Fibroblast of skin of right quadriceps (primary cell): ENCODE results near the gene BMPR2.
"Not testable (repeated sequence)": the region's sequence is repeated elsewhere in the genome, so short reads cannot be mapped to it uniquely, and the experiment has no call there.

Experiments used
- DNase-seq: peaks from one replicate; pipeline ENCODE4 v3.0.0-alpha.2; 2013

The BMPR2 gene

DNA sequence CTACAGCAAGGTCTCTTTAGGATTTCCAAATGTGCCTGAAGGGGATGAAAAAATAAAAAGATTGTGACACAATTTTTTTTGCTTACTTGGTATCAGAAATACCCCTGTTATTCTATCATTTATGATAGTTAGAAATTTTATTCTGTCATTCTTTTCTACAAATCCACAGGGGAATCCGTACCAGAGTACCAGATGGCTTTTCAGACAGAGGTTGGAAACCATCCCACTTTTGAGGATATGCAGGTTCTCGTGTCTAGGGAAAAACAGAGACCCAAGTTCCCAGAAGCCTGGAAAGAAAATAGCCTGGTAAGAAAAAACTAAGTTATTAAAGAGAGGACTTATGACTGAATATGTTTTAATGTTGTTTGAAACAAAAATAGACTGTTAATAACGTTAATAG lies 166.0 kb downstream of the BMPR2 start:
- DNase-seq, result no peak

DNA sequence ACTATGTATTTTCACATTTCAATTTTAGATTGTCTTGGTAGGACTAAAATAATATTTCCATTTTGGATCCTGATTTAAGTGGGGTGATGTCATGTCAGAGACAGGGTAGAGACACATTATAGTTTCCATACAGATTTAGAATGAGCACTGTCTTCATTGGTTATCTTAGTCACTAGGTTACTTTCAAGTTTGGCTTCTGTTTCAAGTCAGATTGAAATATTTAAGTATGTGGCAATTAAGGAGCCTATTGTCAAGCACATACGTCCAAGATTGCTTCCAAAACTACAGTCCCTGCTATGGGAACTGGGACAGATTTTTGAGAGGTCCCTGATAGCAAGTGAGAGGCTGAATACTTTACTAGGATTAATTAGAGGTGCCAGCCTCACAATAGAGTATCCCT lies 169.4 kb downstream of the BMPR2 start:
- no peak for DNase-seq

DNA sequence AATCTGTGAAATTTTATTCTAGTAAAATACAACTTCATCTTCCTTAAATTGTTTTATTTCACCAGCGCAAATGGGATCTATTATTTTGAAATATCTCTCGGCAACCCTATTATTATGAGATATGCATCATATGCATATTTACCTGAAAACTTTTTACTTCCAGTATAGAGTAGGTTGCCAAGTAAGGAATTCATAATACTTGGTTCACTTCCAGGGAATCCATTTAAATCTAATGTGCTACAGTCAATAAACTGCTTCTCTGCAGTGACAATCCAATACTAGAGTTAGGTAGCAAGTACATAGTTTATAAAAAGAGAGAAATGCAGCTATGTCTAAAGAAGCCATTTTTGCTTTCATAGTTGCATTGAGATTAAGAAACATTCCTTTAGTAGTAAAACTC lies 169.8 kb downstream of the BMPR2 start:
- no peak for DNase-seq

DNA sequence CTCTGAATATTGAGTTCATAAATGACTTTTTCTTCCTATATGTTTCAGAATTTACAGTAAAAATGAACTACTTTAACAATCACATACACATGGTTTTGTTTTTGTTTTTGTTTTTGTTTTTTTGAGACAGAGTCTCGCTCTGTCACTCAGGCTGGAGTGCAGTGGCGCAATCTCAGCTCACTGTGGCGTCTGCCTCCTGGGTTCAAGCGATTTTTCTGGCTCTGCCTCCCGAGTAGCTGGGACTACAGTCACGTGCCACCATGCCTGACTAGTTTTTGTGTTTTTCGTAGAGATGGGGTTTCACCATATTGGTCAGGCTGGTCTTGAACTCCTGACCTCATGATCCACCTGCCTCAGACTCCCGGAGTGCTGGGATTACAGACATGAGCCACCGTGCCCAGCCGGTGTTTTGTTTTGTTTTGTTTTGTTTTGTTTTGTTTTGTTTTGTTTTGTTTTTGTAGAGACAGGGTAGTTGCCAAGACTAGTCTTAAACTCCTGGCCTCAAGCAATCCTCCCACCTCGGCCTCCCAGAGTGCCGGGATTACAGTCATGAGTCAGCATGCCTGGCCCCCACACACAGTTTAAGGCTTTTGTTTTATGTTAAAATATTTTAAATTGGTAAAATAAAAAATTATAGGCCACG lies 170.5 kb downstream of the BMPR2 start:
- not testable (repeated sequence) for DNase-seq

DNA sequence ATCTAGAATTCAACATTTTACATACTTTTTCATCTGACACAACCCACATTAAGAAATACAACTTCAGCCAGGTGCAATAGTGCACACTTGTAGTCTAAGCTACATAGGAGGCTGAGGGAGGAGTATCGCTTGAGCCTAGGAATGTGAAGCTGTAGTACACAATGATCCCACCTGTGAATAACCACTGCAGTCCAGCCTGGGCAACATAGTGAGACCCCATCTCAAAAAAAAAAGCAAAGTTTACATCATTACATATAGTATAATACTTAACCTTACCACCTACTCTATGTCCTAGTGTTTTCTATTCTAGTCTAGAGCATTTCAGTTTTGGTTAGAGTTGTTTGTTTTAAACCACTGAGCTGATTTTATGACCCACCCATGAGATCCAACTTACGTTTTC lies 172.1 kb downstream of the BMPR2 start:
- DNase-seq, result no peak

DNA sequence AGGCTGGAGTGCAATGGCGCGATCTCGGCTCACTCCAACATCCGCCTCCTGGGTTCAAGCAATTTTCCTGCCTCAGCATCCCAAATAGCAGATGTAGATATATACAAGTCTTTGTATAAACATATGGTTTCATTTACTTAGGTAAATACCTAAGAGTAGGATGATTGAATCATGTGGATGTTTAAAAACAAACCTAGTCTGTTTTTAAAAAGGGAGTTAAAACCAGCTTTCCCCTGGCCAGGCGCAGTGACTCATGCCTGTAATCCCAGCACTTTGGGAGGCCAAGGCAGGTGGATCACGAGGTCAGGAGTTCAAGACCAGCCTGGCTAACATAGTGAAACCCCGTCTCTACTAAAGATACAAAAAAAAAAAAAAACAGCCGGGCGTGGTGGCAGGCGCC lies 174.9 kb downstream of the BMPR2 start:
- peak; percentile 37 for DNase-seq

DNA sequence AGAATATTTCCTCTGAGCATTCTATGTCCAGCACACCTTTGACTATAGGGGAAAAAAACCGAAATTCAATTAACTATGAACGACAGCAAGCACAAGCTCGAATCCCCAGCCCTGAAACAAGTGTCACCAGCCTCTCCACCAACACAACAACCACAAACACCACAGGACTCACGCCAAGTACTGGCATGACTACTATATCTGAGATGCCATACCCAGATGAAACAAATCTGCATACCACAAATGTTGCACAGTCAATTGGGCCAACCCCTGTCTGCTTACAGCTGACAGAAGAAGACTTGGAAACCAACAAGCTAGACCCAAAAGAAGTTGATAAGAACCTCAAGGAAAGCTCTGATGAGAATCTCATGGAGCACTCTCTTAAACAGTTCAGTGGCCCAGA lies 179.2 kb downstream of the BMPR2 start:
- no peak for DNase-seq

DNA sequence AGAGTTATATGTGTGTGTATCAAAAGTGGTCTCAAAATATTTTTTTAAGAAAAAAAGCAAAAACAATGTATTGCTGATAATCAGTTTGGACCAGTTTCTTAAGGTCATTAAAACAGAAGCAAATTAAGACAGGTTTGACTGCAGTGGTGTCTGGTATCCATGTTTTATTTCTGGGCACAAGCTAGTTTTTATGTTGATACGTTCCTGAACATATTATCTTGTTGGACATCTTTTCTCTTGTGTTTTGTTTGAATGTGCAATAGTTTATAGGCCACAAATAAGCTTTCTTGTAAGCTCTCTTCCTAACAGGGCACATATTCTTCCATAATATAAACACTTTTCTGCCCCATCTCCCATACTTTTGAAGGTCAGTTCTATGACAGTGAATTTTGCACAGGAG lies 184.1 kb downstream of the BMPR2 start:
- DNase-seq, result no peak

DNA sequence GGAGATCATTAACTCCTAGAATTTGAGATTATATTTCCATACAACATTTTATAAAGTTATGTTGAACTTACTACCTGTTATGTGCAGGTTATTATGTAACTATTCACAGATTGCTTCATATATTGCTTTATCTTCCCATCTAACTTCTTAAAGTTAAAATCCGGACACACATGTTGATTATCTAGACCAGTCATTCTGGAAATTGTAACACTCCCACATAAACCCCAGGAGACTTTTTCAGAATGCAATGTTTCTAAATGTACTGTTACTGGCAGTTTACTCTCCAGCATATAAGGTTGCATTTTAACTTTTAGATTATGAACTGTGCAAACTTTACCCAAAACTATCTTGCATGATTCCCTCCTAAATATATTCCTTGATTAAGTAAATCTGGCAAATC lies 188.1 kb downstream of the BMPR2 start:
- no peak for DNase-seq

DNA sequence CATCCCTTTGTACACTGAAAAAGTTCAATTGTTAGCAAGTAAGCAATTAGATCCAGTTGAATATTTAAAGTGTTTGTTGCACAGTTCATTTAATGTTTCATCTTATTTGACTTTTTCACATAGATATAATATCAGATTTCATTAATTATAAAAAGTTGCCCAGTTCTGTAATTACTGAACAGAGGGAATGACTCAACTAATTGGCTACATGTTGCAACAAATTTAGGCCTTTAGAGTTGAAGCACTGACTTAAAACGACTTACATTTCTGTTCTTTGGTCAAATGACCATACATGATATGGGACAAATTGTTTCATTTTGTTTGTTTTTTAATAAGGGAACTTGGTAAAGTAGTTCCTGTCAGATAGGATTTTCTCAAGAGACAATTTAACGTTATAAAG lies 190.2 kb downstream of the BMPR2 start:
- DNase-seq, result peak; percentile 17

DNA sequence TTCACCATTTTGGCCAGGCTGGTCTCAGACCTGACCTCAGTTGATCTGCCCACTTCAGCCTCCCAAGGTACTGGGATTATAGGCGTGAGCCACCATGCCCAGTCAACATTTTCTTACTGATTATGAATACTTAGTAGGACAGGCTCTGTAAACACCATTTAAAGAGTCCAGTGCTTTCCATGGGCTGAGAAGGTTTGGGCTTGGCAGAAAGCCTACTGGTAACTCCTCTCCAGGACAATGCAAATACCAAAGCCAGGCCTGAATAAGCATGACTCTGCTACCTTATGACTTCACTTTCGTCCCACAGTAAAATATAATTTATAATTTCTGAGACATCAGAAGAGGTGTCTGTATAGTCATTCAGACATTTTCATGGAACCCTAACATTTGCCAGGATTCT lies 198.4 kb downstream of the BMPR2 start:
- no peak for DNase-seq

DNA sequence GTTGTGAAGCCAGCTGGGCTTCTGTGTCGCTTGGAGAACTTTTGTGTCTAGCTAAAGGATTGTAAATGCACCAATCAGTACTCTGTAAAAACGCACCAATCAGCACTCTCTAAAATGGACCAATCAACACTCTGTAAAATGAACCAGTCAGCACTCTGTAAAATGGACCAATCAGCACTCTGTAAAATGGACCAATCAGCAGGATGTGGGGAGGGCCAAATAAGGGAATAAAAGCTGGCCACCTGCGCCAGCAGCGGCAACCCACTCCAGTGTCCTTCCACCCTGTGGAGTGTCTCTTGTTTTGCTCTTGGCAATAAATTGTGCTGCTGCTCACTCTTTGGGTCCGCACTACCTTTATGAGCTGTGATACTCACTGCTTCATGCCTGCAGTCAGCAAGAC lies 199.1 kb downstream of the BMPR2 start:
- not testable (repeated sequence) for DNase-seq

DNA sequence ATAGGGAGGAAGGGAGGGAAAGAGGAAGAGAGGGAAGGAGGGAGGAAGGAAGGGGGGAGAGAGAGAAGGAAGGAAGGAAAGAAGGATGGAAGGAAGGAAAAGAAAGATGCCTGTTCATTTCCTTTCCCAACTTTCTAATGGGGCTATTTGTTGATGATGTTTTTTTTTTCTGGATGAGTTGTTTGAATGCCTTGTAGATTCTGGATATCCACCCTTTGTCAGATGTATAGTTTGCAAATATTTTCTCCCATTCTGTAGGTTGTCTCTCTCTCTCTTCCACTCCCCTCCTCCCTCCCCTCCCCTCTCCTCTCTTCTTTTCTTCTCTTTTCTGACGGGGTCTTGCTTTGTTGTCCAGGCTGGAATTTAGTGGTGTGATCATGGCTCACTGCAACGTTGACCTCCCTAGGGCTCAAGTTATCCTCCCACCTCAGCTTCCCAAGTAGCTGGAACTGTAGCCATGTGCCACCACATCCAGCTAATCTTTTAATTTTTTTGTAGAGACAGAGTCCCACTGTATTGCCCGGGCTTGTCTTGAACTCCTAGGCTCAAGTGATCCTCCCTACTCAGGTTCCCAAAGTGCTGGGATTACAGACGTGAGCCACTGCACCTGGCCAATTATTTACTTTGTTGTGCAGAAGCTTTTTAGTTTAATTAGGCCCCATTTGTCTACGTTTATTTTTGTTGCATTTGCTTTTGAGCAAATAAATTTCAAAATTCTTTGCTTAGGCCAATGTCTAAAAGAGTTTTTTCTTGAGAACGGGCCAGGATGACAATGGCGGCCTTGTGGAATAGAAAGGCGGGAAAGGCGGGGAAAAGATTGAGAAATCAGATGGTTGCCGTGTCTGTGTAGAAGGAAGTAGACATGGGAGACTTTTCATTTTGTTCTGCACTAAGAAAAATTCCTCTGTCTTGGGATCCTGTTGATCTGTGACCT lies 201.4 kb downstream of the BMPR2 start:
- DNase-seq, result no peak

DNA sequence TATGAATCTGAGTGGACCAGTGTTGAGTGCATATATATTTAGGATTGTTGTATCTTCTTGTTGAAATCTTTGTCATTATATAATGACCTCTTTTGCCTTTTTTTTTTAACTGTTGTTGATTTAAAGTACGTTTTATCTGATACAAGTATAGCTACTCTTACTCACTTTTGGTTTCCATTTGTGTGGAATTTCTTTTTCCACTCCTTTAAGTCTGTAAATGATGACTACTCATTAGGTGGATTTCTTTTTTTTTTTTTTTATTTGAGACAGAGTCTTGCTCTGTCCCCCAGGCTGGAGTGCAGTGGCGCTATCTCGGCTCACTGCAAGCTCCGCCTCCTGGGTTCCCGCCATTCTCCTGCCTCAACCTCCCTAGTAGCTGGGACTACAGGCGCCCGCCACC lies 206.7 kb downstream of the BMPR2 start:
- DNase-seq, result not testable (repeated sequence)

DNA sequence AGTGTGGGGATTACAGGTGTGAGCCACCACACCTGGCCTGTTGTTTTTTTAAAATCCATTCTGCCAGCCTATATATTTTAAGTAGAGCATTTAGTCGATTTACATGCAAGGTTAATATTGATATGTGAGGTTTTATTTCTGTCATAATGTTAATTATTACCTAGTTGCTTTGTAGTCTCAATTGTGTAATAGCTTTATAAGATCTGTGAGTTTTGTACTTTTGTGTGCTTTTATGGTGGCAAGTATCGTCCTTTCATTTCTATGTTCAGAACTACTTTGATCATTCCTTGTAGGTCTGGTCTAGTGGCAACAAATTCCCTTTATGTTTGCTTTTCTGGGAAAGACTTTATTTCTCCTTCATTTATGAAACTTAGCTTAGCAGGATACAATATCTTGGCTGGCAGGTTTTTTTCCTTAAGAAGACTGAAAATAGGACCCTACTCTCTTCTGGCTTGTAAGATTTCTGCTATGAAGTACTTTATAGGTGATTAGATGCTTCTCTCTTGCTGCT lies 207.6 kb downstream of the BMPR2 start:
- DNase-seq, result no peak

DNA sequence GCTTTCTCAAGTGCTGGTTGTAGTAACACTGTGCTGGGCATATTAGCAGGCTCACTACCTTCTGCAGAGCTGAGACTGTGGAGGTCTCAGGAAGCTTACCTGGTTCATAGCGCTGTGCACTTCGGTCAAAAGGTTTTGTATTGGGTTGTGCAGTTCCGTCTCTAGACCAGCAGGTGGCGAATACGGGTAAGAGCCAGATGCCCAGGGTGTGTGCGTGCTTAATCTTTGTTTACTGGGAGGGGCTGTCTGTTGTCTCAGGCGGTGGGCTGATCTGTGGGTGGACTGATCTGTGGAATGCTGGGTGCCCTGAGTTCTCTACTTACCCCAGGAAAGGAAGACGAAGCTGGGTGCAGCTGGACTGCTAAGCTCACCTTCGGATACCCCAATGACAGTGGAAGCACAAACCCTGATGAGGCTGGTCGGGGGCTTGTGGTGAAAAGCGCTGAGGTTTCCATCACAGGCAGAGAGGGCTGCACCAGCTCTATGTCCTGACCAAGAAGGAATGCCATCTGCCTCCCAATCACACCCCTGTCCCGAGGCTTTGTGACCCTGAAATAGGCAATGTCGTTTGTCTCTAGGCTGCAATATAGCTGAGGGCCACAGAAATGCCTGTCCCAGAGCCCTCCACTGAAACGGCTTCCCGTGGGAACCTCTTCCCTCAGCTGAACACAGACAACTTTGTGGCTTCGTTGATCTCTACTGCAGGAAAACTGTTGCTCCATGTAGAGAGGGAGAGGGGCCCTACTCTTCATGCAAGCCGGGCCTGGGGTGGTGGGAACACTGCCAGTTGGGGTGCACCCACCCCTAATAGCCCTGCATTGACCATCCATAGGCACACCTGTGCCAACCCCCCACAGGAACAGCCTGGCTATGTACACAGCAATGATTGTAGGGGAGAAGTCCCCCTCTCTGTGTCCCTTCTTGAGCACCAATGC lies 212.8 kb downstream of the BMPR2 start:
- peak; percentile 70 for DNase-seq

DNA sequence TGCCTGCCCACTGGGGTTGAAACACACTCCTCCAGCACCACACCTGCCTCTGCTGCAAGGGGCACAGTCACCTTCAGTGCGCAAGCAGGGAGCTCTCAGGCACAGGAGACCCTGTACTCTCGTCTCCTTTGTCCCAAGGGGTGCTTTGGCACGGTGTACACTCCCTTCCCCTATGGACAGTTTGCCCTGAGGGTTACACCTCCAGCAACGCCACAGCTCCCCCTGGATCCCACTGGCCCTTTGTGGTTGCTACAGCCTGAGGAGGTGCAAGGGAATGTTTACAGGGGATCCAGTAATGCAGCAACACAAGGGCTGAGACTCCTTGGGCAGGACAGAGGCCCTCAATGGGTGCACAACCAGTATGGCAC lies 213.4 kb downstream of the BMPR2 start:
- no peak for DNase-seq

DNA sequence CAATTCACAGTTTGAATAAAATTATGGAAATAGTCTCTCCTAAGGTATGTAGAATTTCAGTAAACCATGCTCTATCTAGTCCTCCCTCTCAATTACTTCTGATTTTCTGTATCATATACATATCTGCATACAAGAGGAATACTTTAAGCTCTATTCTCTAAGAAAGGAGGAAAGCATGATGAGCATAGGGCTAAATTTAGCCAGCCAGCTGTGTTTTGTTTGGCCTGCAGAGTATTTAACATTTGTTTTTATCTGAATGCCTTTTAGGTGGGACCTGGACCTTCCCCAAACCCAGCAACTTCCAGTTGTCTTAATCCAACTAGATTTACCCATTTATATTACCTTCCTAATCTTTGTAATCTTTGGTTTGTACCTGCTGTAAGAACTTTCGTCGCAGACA lies 216.4 kb downstream of the BMPR2 start:
- DNase-seq, result no peak

DNA sequence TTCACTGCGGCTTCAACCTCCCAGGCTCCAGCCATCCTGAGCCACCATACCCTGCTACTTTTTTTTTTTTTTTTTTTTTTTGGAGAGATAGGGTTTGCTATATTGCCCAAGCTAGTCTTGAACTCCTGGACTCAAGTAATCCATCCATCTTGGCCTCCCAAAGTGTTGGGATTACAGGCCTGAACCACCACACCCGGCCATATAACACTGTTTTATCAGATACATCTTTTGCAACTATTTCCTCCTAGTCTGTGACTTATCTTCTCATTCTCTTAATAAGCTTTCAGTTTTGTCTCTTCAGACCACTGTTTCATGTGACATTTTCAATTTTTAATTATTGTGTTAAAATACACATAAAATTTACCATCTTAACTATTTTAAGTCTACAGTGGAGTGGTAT lies 223.0 kb downstream of the BMPR2 start:
- DNase-seq, result no peak

DNA sequence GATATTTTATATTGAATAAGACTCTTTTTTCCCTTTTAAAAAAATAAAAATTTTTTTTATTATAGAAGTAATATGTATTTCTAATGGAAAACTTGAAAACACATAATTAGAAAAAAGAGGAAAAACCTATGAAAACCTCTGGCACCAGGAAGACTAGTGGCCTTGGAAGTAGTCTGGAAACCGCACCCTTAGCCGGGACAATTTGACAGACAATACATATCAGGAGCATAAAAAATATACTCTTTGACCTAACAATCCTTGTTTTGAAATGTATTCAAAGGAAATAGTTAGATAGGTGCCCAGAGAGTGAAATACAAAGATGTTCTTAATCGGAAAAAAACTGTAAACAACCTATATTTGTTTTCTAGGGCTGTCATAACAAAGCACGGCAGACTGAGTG lies 223.8 kb downstream of the BMPR2 start:
- no peak for DNase-seq

DNA sequence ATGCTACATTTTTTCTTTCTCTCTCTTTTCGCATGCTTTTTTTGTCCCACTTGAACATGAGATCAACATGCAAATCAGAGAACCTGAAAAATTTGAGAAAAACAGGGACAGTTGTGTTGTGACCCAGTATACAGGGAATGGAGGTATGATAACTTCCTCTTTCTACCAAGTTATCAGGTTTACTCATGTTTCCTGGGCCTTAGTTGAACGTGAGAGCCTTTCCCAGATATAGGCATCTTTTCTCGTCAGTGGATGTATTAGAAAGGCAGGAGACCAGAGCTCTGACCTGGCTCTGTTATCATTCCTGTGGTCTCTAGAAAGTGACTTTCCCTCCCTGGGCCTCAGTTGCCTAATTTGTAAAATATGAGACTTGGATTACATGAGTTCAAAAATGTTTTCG lies 228.6 kb downstream of the BMPR2 start:
- DNase-seq, result no peak

DNA sequence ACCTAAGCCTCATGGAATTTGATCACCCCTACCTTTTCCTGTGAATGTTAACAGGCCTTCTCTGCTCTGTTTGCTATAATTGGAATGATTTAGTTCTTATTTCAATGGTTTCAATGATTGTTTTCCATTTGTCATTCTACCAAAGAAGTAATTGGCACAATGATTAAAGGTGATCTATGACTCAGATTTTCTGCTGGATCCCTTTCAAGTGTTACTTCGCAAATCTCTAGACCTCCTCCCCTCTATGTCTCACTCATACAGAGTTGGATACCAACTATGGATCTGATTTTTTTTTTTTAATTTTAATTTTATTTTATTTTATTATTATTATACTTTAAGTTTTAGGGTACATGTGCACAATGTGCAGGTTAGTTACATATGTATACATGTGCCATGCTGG lies 229.0 kb downstream of the BMPR2 start:
- no peak for DNase-seq

DNA sequence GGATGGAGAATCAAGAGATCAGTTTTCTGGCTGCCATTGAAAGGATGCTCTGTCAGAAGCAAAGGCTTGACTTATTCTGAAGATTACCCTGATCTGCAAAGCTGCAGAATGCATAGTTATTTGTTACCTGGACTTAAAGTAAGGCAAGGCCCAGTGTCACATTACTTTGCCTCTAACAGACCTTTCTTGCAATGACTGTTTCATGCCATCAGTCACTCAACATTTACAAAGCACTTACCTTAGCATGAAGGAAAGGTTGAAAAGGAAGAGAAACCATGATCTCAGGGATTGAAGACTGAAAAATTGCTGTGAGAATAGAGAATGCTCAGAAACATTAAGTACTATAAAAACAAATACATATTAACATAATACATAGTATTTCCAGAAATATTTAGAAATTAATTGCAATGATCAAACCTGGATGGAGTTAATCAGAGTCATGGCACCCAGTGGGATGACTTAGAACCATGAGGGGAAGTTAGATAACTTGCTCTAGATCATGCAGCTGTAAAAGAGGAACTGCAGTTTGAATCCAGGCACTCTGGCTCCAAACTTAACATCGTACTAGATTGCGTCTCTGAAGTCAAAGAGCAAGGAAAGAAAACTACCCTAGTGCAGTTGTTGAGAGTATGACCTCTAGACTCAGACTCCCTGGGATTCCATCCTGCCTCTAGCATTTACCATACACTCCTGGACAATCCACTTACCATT lies 232.2 kb downstream of the BMPR2 start:
- no peak for DNase-seq
